Measurements from ENCODE around the gene ERMN.

DNA sequence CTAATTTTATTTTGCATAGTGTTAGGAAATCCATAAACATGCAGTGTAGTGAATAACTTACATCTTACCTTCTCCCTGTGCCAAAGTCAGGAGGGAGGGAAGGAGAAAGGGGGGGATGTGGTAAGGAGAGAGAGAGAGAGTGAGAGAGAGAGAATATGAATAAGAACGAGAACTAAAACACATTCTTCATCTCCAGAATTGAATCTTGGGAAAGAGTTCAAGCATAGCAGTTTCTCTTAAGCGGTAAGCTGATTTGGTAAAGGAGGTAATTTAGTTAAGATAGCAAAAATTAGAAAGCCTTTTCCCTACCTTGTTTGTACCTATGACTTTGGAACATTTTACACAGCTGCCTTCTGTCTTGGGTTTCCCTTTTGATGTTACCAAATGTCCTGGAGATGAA, 15.7 kb downstream of the ERMN start:
- TF ChIP-seq, protein P1, sequence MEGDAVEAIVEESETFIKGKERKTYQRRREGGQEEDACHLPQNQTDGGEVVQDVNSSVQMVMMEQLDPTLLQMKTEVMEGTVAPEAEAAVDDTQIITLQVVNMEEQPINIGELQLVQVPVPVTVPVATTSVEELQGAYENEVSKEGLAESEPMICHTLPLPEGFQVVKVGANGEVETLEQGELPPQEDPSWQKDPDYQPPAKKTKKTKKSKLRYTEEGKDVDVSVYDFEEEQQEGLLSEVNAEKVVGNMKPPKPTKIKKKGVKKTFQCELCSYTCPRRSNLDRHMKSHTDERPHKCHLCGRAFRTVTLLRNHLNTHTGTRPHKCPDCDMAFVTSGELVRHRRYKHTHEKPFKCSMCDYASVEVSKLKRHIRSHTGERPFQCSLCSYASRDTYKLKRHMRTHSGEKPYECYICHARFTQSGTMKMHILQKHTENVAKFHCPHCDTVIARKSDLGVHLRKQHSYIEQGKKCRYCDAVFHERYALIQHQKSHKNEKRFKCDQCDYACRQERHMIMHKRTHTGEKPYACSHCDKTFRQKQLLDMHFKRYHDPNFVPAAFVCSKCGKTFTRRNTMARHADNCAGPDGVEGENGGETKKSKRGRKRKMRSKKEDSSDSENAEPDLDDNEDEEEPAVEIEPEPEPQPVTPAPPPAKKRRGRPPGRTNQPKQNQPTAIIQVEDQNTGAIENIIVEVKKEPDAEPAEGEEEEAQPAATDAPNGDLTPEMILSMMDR (IDR thresholded peaks at IDR 0.05; ENCODE audit: low read length), result no peak
- no peak for TF ChIP-seq EZH2 (IDR thresholded peaks at IDR 0.05; ENCODE audit: borderline replicate concordance, low read length)

Measured in OCI-LY1 (cell line).